Heart left ventricle (tissue), 16 donors: ENCODE data around the gene STXBP2. TPM values are rescaled to one million over a fixed set of nuclear protein-coding genes. Genes with fewer than 3 reads are reported as not detected.

ENCODE experiments used
- ATAC-seq, 4 donors: fragments of 200-7000 bp; cut with Tn5 transposase; one replicate each; pipeline ENCODE4 v1.9.1; 2020 to 2022; ENCODE audit warnings: moderate library complexity in 4 of 4, mild to moderate bottlenecking in 3 of 4, moderate number of reproducible peaks in 1 of 4
- DNase-seq, 5 donors: peaks; one replicate each; pipeline ENCODE4 v3.0.0-alpha.2; 2020
- H3K27ac ChIP-seq, 12 donors: fragments of 200-600 bp; sonication (generic) in 4 of 12; one replicate each; pipeline versions ENCODE4 v1.5.0 to v1.8.0; 2016 to 2022; ENCODE audit warnings: mild to moderate bottlenecking in 2 of 12
- H3K27me3 ChIP-seq, 9 donors: fragments of 200-600 bp; sonication (generic) in 2 of 9; one replicate each; pipeline versions ENCODE4 v1.5.1 to v1.8.0; 2016 to 2022; ENCODE audit warnings: mild to moderate bottlenecking in 3 of 9
- H3K36me3 ChIP-seq, 9 donors: fragments of 200-600 bp; sonication (generic) in 2 of 9; one replicate each; pipeline versions ENCODE4 v1.5.0 to v1.8.0; 2018 to 2022; ENCODE audit warnings: mild to moderate bottlenecking in 2 of 9
- H3K4me1 ChIP-seq, 12 donors: fragments of 200-600 bp; sonication (generic) in 4 of 12; one replicate each; pipeline versions ENCODE4 v1.5.0 to v1.8.0; 2016 to 2022; ENCODE audit warnings: mild to moderate bottlenecking in 3 of 12
- H3K4me3 ChIP-seq, 12 donors: fragments of 200-600 bp; sonication (generic) in 4 of 12; one replicate each; pipeline versions ENCODE4 v1.5.0 to v1.8.0; 2017 to 2022; ENCODE audit warnings: mild to moderate bottlenecking in 9 of 12, moderate library complexity in 4 of 12
- H3K9me3 ChIP-seq, 12 donors: fragments of 200-600 bp; sonication (generic) in 4 of 12; one replicate each; pipeline versions ENCODE4 v1.5.0 to v1.8.0; 2016 to 2022; ENCODE audit warnings: mild to moderate bottlenecking in 1 of 12
- POLR2A ChIP-seq, 2 donors: fragments of 450-650 bp; IDR thresholded peaks; one replicate each; pipeline ENCODE4 v1.6.1; 2017; ENCODE audit warnings: antibody characterized with exemption in 2 of 2, mild to moderate bottlenecking in 2 of 2, moderate library complexity in 2 of 2
- WGBS, 4 donors: extraction: QIAGEN DNeasy Blood & Tissue Kit in 2 of 4; methylation state at CpG; one replicate each; pipeline versions ENCODE4 v1.1.5 to v1.1.7; 2013 to 2018; 5-methylcytosine and 5-hydroxymethylcytosine counted together
- intact Hi-C, 10 donors: fragments of 100-400 bp; cut with DNase I; formaldehyde crosslinking; loops; one replicate each; pipeline versions ENCODE4 v1.11.1 to v1.14.2; 2022
- polyA plus RNA-seq, 2 donors: library from polyadenylated mRNA; stranded (reverse); fragments of 200-250 nt; gene quantifications; one replicate each; pipeline ENCODE4 v1.2.3, GENCODE V29; 2013
- total RNA-seq, 9 donors: library from RNA; depleted of rRNA in 2 of 9; stranded (reverse); fragments of >200 nt in 2 of 9; fragmentation: NEBNext Ultra II Directional in 3 of 9; extraction: Animal tissue kit (Norgen Biotek cat#: 25700) in 3 of 9; gene quantifications; one replicate each; pipeline versions ENCODE4 v1.1.0 to v1.2.4, GENCODE V29; 2016 to 2023
- TF ChIP-seq, protein P1 (sequence below), 12 donors: fragments of 200-600 bp; sonication (generic) in 4 of 12; IDR thresholded peaks; one replicate each; pipeline versions ENCODE4 v1.5.0 to v1.8.0; 2018 to 2022; ENCODE audit warnings: antibody characterized with exemption in 12 of 12, mild to moderate bottlenecking in 5 of 12
- donor health status: ischemic (EF 13 %, LVEDD 7.1; RV severe dilation, severe dysfunction).
- donor health status: healthy with polysubstance abuse.
- donor health status: DM: no; HTN: yes; CAD: no.
- donor health status: DM: no; HTN: no; CAD: no.
- donor health status: ischemic (EF 25% LVEDD 6.9; RV normal size, moderate dysfunction).
- donor health status: ischemic (EF 25% LVEDD 5.7; RV mildly dilated, moderate dysfunction).
- donor health status: healthy.
- donor health status: DM: yes; HTN: yes; CAD: no.
- donor health status: ischemic (EF 35%, LVEDD 5.7; RV mildly dilated, moderate dysfunction).
- donor health status: nonischemic (EF 11% LVEDD 7.7; RV severe dilation, severe dysfunction).
- donor health status: DM: yes; HTN: yes; CAD: no.
- donor health status: PGD.
- donor health status: ischemic (EF 29% LVEDD 5.4; RV normal size, mild dysfunction).
- donor health status: nonischemic (EF 23%, LVEDD 6.1; RV moderate dilation, normal function).

STXBP2 gene
- total and polyA plus RNA-seq, 11 donors, result 1.2 to 46.7 (median 4.7) TPM

- TF ChIP-seq POLR2A (IDR thresholded peaks at IDR 0.05), result no peak
- TF ChIP-seq, protein P1, sequence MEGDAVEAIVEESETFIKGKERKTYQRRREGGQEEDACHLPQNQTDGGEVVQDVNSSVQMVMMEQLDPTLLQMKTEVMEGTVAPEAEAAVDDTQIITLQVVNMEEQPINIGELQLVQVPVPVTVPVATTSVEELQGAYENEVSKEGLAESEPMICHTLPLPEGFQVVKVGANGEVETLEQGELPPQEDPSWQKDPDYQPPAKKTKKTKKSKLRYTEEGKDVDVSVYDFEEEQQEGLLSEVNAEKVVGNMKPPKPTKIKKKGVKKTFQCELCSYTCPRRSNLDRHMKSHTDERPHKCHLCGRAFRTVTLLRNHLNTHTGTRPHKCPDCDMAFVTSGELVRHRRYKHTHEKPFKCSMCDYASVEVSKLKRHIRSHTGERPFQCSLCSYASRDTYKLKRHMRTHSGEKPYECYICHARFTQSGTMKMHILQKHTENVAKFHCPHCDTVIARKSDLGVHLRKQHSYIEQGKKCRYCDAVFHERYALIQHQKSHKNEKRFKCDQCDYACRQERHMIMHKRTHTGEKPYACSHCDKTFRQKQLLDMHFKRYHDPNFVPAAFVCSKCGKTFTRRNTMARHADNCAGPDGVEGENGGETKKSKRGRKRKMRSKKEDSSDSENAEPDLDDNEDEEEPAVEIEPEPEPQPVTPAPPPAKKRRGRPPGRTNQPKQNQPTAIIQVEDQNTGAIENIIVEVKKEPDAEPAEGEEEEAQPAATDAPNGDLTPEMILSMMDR (IDR thresholded peaks at IDR 0.05), result no peak
- DNase-seq (no peak), ATAC-seq (no peak)
- WGBS, 4 donors, result 35 to 42% (median 41%) methylated on average over 10 of the region's 10 CpGs
- H3K27me3 ChIP-seq, result peaks cover 0 to 36% (median 7%) of the 10 kb centered on the region in 9 donors
- no peak within 1 kb of the TSS for H3K4me3 ChIP-seq
- intact Hi-C loops, result loop anchor here in 6 of 10 donors (5.0 to 10.0 kb wide), 5 partner anchors 105 to 325 kb away; no protein-coding TSS in a partner anchor
- H3K36me3 ChIP-seq, result no peaks in the 10 kb centered on the region
- peaks cover 0 to 34% (median 3%) of the 10 kb centered on the region in 12 donors for H3K4me1 ChIP-seq
- H3K27ac ChIP-seq, result no peak within 1 kb of the TSS
- H3K9me3 ChIP-seq, result peaks cover 0 to 7% (median 0%) of the 10 kb centered on the region in 12 donors
Observed at GRCh38 chr19:7676854-7677253, 39.9 kb downstream of the STXBP2 start, which contains the start of gene MCEMP1. Gene MCEMP1 (plus strand): TSS chr19:7677090. CDS start chr19:7677121, 31 bp downstream.

DNA sequence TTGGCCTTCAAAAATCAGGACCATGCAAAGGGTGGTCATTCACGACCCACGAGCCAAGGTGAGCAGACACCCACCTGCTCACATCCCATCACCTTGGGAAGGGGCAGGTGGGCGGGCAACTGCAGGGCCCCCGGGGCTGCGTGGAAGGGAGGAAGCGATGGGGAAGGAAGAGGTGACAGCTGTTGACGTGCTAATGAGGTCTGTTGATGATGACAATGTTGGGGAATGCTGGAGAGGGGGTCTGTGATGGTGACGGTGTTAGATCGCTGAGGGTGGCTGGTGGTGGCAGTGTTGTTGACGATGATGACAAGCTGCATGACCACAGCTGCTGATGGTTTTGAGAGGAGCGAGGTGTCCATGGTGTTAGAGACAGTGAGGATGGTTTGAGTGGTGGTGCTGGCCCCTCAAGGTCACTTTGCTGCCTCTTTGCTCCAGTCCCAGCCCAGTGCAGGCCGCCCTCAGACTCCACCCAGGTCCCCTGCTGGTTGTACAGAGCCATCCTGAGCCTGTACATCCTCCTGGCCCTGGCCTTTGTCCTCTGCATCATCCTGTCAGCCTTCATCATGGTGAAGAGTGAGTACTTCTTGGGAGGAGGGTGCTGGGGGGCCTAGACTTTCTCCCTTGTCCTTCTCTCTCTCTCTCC lies 40.9 kb downstream of the STXBP2 start:
- Histone ChIP-seq H3K27me3 (peaks cover 0 to 30% (median 6%) of the 10 kb centered on the region in 9 donors), H3K27ac (no peak overlapping the region), H3K9me3 (peaks cover 0 to 7% (median 0%) of the 10 kb centered on the region in 12 donors), H3K36me3 (peaks cover 0 to 8% (median 6%) of the 10 kb centered on the region in 9 donors), H3K4me3 (no peak overlapping the region), H3K4me1 (peaks cover 0 to 41% (median 8%) of the 10 kb centered on the region in 12 donors)
- intact Hi-C loops, result loop anchor here in 6 of 10 donors (2.0 to 10.0 kb wide), 6 partner anchors 25 to 325 kb away; no protein-coding TSS in a partner anchor
- ATAC-seq (no peak), DNase-seq (no peak)
- TF ChIP-seq, protein P1 (IDR thresholded peaks at IDR 0.05), result no peak
- no peak for TF ChIP-seq POLR2A (IDR thresholded peaks at IDR 0.05)
- WGBS, 4 donors, result 23 to 37% (median 28%) methylated on average over 12 of the region's 12 CpGs

GRCh38 chr19:7678971-7679751 lies 42.3 kb downstream of the STXBP2 start:
- peaks cover 0 to 30% (median 6%) of the 10 kb centered on the region in 9 donors for H3K27me3 ChIP-seq
- WGBS, 4 donors, result 52 to 61% (median 57%) methylated on average over 28 to 30 of the region's 30 CpGs
- no peak for TF ChIP-seq POLR2A (IDR thresholded peaks at IDR 0.05)
- TF ChIP-seq, protein P1 (IDR thresholded peaks at IDR 0.05), result peak in 3 of 12 donors; percentile 5 to 14 (median 6)
- peaks cover 0 to 38% (median 8%) of the 10 kb centered on the region in 12 donors for H3K4me1 ChIP-seq
- intact Hi-C loops, result loop anchor here in 6 of 10 donors (2.0 to 10.0 kb wide), 6 partner anchors 26 to 327 kb away; no protein-coding TSS in a partner anchor
- H3K36me3 ChIP-seq, result peaks cover 0 to 22% (median 18%) of the 10 kb centered on the region in 9 donors
- DNase-seq (peak in 1 of 5 donors; percentile 36), ATAC-seq (no peak)
- H3K27ac ChIP-seq, result no peak overlapping the region
- no peak overlapping the region for H3K4me3 ChIP-seq
- peaks cover 0 to under 1% (median 0%) of the 10 kb centered on the region in 12 donors for H3K9me3 ChIP-seq
